Measurements from ENCODE around the gene VSIG10L. TPM values are rescaled to one million over a fixed set of nuclear protein-coding genes. Genes with fewer than 3 reads are reported as not detected.

The VSIG10L gene
- total RNA-seq, 1 experiment from 2014 or later = 4.6 TPM

DNA sequence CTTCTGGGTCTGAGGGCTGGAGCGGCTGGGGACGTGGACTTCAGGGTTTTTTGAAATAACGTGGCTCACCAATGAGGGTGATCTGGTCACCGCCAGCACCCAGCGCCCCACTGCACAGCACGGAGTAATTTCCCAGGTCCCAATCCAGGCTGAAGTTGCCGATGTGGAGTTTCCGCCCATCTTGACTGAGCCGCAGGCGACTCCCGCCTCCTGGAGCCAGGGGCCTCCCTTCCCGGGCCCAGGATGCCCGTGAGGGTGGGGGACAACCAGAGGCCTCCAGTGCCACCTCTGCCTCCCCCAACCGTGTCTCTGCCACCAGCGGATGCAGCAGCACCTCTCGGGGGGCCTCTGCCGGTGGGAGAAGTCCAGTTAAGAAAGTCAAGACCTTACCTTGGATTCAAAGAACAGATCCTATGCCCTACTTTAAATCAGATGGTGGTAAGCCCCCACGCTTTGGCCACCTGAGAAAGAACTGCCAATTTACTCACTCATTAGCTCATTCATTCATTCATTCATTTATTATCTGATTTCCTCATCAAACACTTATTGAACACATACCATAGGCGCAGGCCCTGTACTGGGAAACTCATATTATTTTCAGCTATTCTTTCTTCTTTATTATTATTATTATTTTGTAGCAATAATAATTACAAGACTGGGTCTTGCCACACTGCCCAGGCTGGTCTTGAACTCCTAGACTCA is 3.9 kb downstream of the VSIG10L start (continued):
- TF ChIP-seq ZNF274 (IDR thresholded peaks at IDR 0.05; ENCODE audit: low read depth, low read length) (no peak), ZFX (IDR thresholded peaks at IDR 0.05) (no peak), JUND (IDR thresholded peaks at IDR 0.05) (no peak), CTCF (IDR thresholded peaks at IDR 0.05 in 2 of 3, conservative IDR thresholded peaks at IDR 0.05 in 1 of 3; ENCODE audit: borderline replicate concordance in 1 of 3, insufficient read depth in 1 of 3, low read depth in 2 of 3, low read length in 2 of 3) (no peak), POLR2AphosphoS5 (IDR thresholded peaks at IDR 0.05; ENCODE audit: low read depth, low read length) (no peak)
- TF ChIP-seq, protein P1, sequence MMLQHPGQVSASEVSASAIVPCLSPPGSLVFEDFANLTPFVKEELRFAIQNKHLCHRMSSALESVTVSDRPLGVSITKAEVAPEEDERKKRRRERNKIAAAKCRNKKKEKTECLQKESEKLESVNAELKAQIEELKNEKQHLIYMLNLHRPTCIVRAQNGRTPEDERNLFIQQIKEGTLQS (IDR thresholded peaks at IDR 0.05) = no peak

- Histone ChIP-seq H3K36me3 (ENCODE audit: control insufficient read depth in 1 of 2, insufficient read depth in 2 of 2, low read length in 2 of 2) (no peaks in the 10 kb centered on the region), H3K27ac (ENCODE audit: low read depth, low read length) (no peak overlapping the region), H3K4me3 (replicated peaks in 1 of 2; ENCODE audit: low read depth in 1 of 2, low read length in 2 of 2) (no peak overlapping the region), H3K9ac (ENCODE audit: low read length) (no peak overlapping the region), H4K20me1 (ENCODE audit: insufficient read depth) (no peaks in the 10 kb centered on the region), H3K79me2 (ENCODE audit: insufficient read depth, low read length) (no peaks in the 10 kb centered on the region), H3K4me1 (ENCODE audit: control insufficient read depth in 1 of 2, insufficient read depth in 2 of 2, low read length in 2 of 2) (peaks cover 5 to 34% of the 10 kb centered on the region in 2 experiments; a peak in 3 of 4 replicates), H2AFZ (ENCODE audit: low read depth, low read length, poor library complexity, severe bottlenecking) (no peak overlapping the region), H3K9me3 (ENCODE audit: control insufficient read depth in 1 of 2, insufficient read depth in 1 of 2, low read depth in 1 of 2, low read length in 2 of 2) (no peaks in the 10 kb centered on the region), H3K4me2 (ENCODE audit: low read length) (no peak overlapping the region), H3K27me3 (ENCODE audit: insufficient read depth, low read length) (no peaks in the 10 kb centered on the region), H3K9me2 (ENCODE audit: insufficient read depth) (no peaks in the 10 kb centered on the region)
- ChIA-PET POLR2A (no interaction called here), CTCF (interaction anchor here (1.0 kb wide), 1 partner anchor 320 kb away, joined by 5 read pairs; no protein-coding TSS in a partner anchor), RAD21 (ENCODE audit: low non-redundant PET in 1 of 2, low total read pairs in 2 of 2, uncharacterized antibody in 2 of 2, unreplicated experiment in 2 of 2) (no interaction called here)
- DNase-seq (ENCODE audit: low read depth, low spot score) (no peak), ATAC-seq (no peak)
- no TSS peak for BruUV-seq (replicated peaks)
- intact Hi-C loops (cut with micrococcal nuclease) = no loop called here
- TF ChIP-seq, protein P2, sequence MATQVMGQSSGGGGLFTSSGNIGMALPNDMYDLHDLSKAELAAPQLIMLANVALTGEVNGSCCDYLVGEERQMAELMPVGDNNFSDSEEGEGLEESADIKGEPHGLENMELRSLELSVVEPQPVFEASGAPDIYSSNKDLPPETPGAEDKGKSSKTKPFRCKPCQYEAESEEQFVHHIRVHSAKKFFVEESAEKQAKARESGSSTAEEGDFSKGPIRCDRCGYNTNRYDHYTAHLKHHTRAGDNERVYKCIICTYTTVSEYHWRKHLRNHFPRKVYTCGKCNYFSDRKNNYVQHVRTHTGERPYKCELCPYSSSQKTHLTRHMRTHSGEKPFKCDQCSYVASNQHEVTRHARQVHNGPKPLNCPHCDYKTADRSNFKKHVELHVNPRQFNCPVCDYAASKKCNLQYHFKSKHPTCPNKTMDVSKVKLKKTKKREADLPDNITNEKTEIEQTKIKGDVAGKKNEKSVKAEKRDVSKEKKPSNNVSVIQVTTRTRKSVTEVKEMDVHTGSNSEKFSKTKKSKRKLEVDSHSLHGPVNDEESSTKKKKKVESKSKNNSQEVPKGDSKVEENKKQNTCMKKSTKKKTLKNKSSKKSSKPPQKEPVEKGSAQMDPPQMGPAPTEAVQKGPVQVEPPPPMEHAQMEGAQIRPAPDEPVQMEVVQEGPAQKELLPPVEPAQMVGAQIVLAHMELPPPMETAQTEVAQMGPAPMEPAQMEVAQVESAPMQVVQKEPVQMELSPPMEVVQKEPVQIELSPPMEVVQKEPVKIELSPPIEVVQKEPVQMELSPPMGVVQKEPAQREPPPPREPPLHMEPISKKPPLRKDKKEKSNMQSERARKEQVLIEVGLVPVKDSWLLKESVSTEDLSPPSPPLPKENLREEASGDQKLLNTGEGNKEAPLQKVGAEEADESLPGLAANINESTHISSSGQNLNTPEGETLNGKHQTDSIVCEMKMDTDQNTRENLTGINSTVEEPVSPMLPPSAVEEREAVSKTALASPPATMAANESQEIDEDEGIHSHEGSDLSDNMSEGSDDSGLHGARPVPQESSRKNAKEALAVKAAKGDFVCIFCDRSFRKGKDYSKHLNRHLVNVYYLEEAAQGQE (IDR thresholded peaks at IDR 0.05; ENCODE audit: low read depth) = no peak
- TF ChIP-seq SRF (IDR thresholded peaks at IDR 0.05; ENCODE audit: low read depth) = no peak
Observed at GRCh38 chr19:51337141-51337860, 4.6 kb downstream of the VSIG10L start.

All from HCT116 (cell line).